GM23338 (cell line): ENCODE results near the gene ACAP1. TPM values are rescaled to one million over a fixed set of nuclear protein-coding genes. Genes with fewer than 3 reads are reported as not detected.

Experiments used
- ATAC-seq: fragments of 200-7000 bp; cut with Tn5 transposase; 3 replicates; pipeline ENCODE4 v1.9.1; 2020
- DNase-seq: peaks from one replicate; pipeline ENCODE4 v3.0.0-alpha.2; 2015; ENCODE audit warnings: low spot score
- H2AFZ ChIP-seq: fragments of 200-600 bp; sonication (generic); 2 replicates; pipeline ENCODE4 v1.8.0; 2016; ENCODE audit warnings: antibody characterized with exemption, mild to moderate bottlenecking, moderate library complexity
- H3F3A ChIP-seq: fragments of 200-600 bp; sonication (generic); replicated peaks from 2 replicates; pipeline ENCODE4 v1.8.0; 2017; ENCODE audit warnings: antibody characterized with exemption, mixed run types, low read depth
- H3K27ac ChIP-seq: fragments of 200-600 bp; sonication (generic); 2 replicates; pipeline ENCODE4 v1.6.1; 2016; ENCODE audit warnings: low read depth
- H3K27me3 ChIP-seq: fragments of 200-600 bp; sonication (generic); 2 replicates; pipeline ENCODE4 v1.8.0; 2016; ENCODE audit warnings: mild to moderate bottlenecking, mixed run types, moderate library complexity; ENCODE audit not compliant: insufficient read depth
- H3K36me3 ChIP-seq: fragments of 200-600 bp; sonication (generic); 2 replicates; pipeline ENCODE4 v1.8.0; 2016; ENCODE audit warnings: mild to moderate bottlenecking; ENCODE audit not compliant: insufficient read depth
- H3K4me1 ChIP-seq: fragments of 200-600 bp; sonication (generic); 2 replicates; pipeline ENCODE4 v1.8.0; 2016; ENCODE audit warnings: mild to moderate bottlenecking, moderate library complexity; ENCODE audit not compliant: insufficient read depth
- H3K4me2 ChIP-seq: fragments of 200-600 bp; sonication (generic); 2 replicates; pipeline ENCODE4 v1.7.1; 2017; ENCODE audit warnings: mixed run types
- H3K4me3 ChIP-seq: fragments of 200-600 bp; sonication (generic); 2 replicates; pipeline ENCODE4 v1.6.1; 2016; ENCODE audit warnings: mixed run types
- H3K79me2 ChIP-seq: fragments of 200-600 bp; sonication (generic); replicated peaks from 2 replicates; pipeline ENCODE4 v1.8.0; 2017; ENCODE audit warnings: mild to moderate bottlenecking; ENCODE audit not compliant: insufficient read depth
- H3K9me2 ChIP-seq: fragments of 200-600 bp; sonication (generic); 2 replicates; pipeline ENCODE4 v1.8.0; 2017; ENCODE audit not compliant: insufficient read depth
- H4K20me1 ChIP-seq: fragments of 200-600 bp; sonication (generic); replicated peaks from 2 replicates; pipeline ENCODE4 v1.8.0; 2017; ENCODE audit warnings: mild to moderate bottlenecking; ENCODE audit not compliant: insufficient read depth
- H3K27ac Mint-ChIP-seq: 2 replicates; pipeline ENCODE4 v1.8.0; 2020; ENCODE audit warnings: inconsistent platforms, mild to moderate bottlenecking, moderate library complexity, mixed read lengths
- H3K27me3 Mint-ChIP-seq: 3 replicates; pipeline ENCODE4 v1.8.0; 2022; ENCODE audit warnings: low read depth, mild to moderate bottlenecking, moderate library complexity, mixed read lengths, inconsistent platforms; ENCODE audit not compliant: insufficient read depth, poor library complexity
- H3K36me3 Mint-ChIP-seq: 3 replicates; pipeline ENCODE4 v1.8.0; 2021; ENCODE audit warnings: low read depth, mild to moderate bottlenecking, inconsistent platforms, moderate library complexity, mixed read lengths
- H3K4me1 Mint-ChIP-seq: 3 replicates; pipeline ENCODE4 v1.8.0; 2020; ENCODE audit warnings: mild to moderate bottlenecking, inconsistent platforms, mixed read lengths
- H3K4me3 Mint-ChIP-seq: 3 replicates; pipeline ENCODE4 v1.8.0; 2021; ENCODE audit warnings: moderate library complexity, mild to moderate bottlenecking, inconsistent platforms, mixed read lengths
- H3K9me3 Mint-ChIP-seq: 3 replicates; pipeline ENCODE4 v1.8.0; 2020; ENCODE audit warnings: moderate library complexity, mild to moderate bottlenecking, inconsistent platforms, mixed read lengths
- CREB1 ChIP-seq: fragments of 250-450 bp; sonication (Bioruptor Pico); IDR thresholded peaks from 2 replicates; pipeline ENCODE4 v1.5.0; 2020; ENCODE audit warnings: low read depth, mild to moderate bottlenecking, moderate library complexity
- ETS1 ChIP-seq: IDR thresholded peaks from 2 replicates; pipeline ENCODE4 v1.6.1; 2016; ENCODE audit warnings: antibody characterized with exemption
- EZH2 ChIP-seq: fragments of 200-600 bp; sonication (generic); IDR thresholded peaks from one replicate; pipeline ENCODE4 v1.8.0; 2017; ENCODE audit warnings: antibody characterized with exemption, mild to moderate bottlenecking, low read depth; ENCODE audit not compliant: unreplicated experiment
- EZH2phosphoT487 ChIP-seq: fragments of 200-600 bp; sonication (generic); IDR thresholded peaks from one replicate; pipeline ENCODE4 v1.8.1; 2018; ENCODE audit warnings: antibody characterized with exemption; ENCODE audit not compliant: unreplicated experiment
- JUNB ChIP-seq: IDR thresholded peaks from one replicate; pipeline ENCODE4 v1.6.1; 2016; ENCODE audit warnings: antibody characterized with exemption; ENCODE audit not compliant: unreplicated experiment
- POLR2AphosphoS5 ChIP-seq: IDR thresholded peaks from 2 replicates; pipeline ENCODE4 v1.6.1; 2016; ENCODE audit warnings: antibody characterized with exemption, low read depth
- ZNF114 ChIP-seq: fragments of 250-450 bp; sonication (Bioruptor Pico); IDR thresholded peaks from 2 replicates; pipeline ENCODE4 v1.5.0; 2020; ENCODE audit warnings: mild to moderate bottlenecking, moderate library complexity
- polyA plus RNA-seq: library from polyadenylated mRNA; unstranded; fragments of >200 nt; fragmentation: Nextera tagmentation; extraction: Ambion mirVana; gene quantifications from 2 replicates; pipeline ENCODE4 v1.2.1, GENCODE V29; 2016
- total RNA-seq: library from RNA; depleted of rRNA; stranded (reverse); fragments of >200 nt; shearing (Covaris generic); gene quantifications from 2 replicates; pipeline ENCODE4 v1.2.3, GENCODE V29; 2014
- TF ChIP-seq, protein P1 (sequence below): fragments of 250-450 bp; sonication (Bioruptor Pico); IDR thresholded peaks from 2 replicates; pipeline ENCODE4 v1.5.0; 2020; ENCODE audit warnings: mild to moderate bottlenecking, moderate library complexity
- TF ChIP-seq, protein P2 (sequence below), 2 experiments: fragments of 200-600 bp in 1 of 2; sonication (generic) in 1 of 2; conservative IDR thresholded peaks; 2 replicates each; pipeline versions ENCODE4 v1.5.1 to v1.6.1; 2016 to 2017; ENCODE audit warnings: antibody characterized with exemption in 2 of 2, low read depth in 2 of 2, mild to moderate bottlenecking in 2 of 2, moderate library complexity in 1 of 2

Gene ACAP1
- total and polyA plus RNA-seq, 2 experiments from 2014 or later: 30.7 to 40.1 TPM

DNA sequence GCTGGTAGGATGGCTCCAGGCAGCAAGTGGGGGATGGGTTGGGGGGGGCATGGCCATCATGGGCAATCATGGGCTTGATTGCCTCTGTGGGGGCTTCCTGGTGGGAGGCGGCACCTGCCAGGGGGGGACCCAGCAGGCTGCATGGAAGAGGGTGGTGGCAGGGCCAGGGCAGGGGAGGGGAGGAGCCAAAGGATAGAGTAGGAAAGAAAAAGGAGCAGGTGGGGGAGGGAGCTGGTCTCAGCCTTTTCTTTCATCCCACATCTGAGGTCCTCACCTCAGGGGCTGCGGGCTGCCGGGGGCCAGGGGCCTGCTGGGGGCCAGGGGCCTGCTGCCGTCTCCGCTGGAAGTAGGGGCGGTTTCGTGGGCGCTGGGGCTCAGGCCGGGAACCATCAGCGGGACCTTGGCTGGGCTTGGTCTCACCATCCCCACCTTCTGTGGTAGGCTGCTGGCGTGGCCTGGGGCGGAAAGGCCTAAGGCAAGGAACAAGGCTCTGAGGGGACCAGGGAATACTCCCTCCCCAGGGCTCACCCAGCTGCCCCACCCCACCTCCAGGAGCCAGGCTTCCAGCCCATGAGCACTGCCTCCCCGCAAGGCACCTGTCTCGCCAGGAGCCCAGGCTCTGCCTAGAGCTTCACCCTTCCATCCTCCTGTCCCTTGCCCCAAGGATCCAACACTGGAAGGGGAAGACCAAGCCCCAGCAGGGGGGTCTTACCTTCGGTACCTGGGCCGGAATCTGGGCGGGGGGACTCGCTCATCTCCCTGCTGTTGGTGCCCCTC lies 46.9 kb upstream of the ACAP1 start:
- Histone ChIP-seq H4K20me1 (peaks cover 7% of the 10 kb centered on the region; the same call in 1 of the 2 replicates), H3K79me2 (no peaks in the 10 kb centered on the region), H3K27ac (no peak overlapping the region), H3K27me3 (no peaks in the 10 kb centered on the region), H3K4me1 (peaks cover 7% of the 10 kb centered on the region), H3F3A (0 out of 2 replicates have a peak, but pooled peaks cover 9% of the 10 kb centered on the region), H3K9me2 (no peaks in the 10 kb centered on the region), H3K4me3 (no peak overlapping the region), H2AFZ (no peak overlapping the region), H3K36me3 (peaks cover 5% of the 10 kb centered on the region; the same call in 1 of the 2 replicates), H3K4me2 (no peak overlapping the region)
- DNase-seq: no peak
- Mint-ChIP-seq H3K36me3 (peaks cover 18% of the 10 kb centered on the region), H3K9me3 (no peaks in the 10 kb centered on the region; the same call in 2 of the 3 replicates), H3K4me1 (peaks cover 27% of the 10 kb centered on the region), H3K27me3 (peaks cover 14% of the 10 kb centered on the region), H3K4me3 (no peak overlapping the region; the same call in 2 of the 3 replicates), H3K27ac (no peak overlapping the region)
- ATAC-seq: peak; percentile 16
- no peak for TF ChIP-seq ZNF114 (CRISPR knock-in tag)
- TF ChIP-seq POLR2AphosphoS5: peak; percentile 7; the same call in 1 of the 2 replicates

DNA sequence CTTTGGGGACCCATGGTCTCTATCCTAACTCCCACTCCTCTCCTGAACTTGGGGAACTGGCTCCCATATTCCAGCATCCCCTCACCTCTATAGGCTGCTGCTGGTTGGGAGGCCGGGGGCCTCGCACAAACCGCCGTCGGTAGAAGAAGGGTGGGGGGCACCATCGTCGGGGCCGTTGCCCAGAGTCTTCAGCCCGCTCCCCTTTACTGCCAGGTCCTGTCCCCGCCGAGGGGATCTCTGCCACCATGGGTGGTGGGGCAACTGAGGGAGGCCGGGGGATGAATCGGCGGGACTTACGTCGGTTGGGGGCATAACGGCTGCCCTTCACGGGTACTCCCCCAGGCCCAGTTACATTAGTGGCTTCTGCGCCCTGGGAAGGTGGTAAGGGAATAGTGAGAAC lies 46.2 kb upstream of the ACAP1 start:
- Histone ChIP-seq H3K27ac (no peak overlapping the region), H3K27me3 (no peaks in the 10 kb centered on the region), H3K36me3 (peaks cover 5% of the 10 kb centered on the region; the same call in 1 of the 2 replicates), H3K4me3 (no peak overlapping the region), H3K4me1 (peaks cover 10% of the 10 kb centered on the region), H3K79me2 (no peaks in the 10 kb centered on the region), H2AFZ (no peak overlapping the region), H3K9me2 (no peaks in the 10 kb centered on the region), H3K4me2 (no peak overlapping the region), H4K20me1 (peaks cover 7% of the 10 kb centered on the region; the same call in 1 of the 2 replicates), H3F3A (0 out of 2 replicates have a peak, but pooled peaks cover 9% of the 10 kb centered on the region)
- H3K27ac Mint-ChIP-seq: no peak overlapping the region
- H3K36me3 Mint-ChIP-seq: peaks cover 18% of the 10 kb centered on the region
- no peak for DNase-seq
- H3K4me3 Mint-ChIP-seq: no peak overlapping the region; the same call in 2 of the 3 replicates
- H3K9me3 Mint-ChIP-seq: peaks cover under 1% of the 10 kb centered on the region; the same call in 1 of the 3 replicates
- H3K4me1 Mint-ChIP-seq: peaks cover 27% of the 10 kb centered on the region
- no peak for ATAC-seq
- peaks cover 16% of the 10 kb centered on the region for H3K27me3 Mint-ChIP-seq
- TF ChIP-seq, protein P1, sequence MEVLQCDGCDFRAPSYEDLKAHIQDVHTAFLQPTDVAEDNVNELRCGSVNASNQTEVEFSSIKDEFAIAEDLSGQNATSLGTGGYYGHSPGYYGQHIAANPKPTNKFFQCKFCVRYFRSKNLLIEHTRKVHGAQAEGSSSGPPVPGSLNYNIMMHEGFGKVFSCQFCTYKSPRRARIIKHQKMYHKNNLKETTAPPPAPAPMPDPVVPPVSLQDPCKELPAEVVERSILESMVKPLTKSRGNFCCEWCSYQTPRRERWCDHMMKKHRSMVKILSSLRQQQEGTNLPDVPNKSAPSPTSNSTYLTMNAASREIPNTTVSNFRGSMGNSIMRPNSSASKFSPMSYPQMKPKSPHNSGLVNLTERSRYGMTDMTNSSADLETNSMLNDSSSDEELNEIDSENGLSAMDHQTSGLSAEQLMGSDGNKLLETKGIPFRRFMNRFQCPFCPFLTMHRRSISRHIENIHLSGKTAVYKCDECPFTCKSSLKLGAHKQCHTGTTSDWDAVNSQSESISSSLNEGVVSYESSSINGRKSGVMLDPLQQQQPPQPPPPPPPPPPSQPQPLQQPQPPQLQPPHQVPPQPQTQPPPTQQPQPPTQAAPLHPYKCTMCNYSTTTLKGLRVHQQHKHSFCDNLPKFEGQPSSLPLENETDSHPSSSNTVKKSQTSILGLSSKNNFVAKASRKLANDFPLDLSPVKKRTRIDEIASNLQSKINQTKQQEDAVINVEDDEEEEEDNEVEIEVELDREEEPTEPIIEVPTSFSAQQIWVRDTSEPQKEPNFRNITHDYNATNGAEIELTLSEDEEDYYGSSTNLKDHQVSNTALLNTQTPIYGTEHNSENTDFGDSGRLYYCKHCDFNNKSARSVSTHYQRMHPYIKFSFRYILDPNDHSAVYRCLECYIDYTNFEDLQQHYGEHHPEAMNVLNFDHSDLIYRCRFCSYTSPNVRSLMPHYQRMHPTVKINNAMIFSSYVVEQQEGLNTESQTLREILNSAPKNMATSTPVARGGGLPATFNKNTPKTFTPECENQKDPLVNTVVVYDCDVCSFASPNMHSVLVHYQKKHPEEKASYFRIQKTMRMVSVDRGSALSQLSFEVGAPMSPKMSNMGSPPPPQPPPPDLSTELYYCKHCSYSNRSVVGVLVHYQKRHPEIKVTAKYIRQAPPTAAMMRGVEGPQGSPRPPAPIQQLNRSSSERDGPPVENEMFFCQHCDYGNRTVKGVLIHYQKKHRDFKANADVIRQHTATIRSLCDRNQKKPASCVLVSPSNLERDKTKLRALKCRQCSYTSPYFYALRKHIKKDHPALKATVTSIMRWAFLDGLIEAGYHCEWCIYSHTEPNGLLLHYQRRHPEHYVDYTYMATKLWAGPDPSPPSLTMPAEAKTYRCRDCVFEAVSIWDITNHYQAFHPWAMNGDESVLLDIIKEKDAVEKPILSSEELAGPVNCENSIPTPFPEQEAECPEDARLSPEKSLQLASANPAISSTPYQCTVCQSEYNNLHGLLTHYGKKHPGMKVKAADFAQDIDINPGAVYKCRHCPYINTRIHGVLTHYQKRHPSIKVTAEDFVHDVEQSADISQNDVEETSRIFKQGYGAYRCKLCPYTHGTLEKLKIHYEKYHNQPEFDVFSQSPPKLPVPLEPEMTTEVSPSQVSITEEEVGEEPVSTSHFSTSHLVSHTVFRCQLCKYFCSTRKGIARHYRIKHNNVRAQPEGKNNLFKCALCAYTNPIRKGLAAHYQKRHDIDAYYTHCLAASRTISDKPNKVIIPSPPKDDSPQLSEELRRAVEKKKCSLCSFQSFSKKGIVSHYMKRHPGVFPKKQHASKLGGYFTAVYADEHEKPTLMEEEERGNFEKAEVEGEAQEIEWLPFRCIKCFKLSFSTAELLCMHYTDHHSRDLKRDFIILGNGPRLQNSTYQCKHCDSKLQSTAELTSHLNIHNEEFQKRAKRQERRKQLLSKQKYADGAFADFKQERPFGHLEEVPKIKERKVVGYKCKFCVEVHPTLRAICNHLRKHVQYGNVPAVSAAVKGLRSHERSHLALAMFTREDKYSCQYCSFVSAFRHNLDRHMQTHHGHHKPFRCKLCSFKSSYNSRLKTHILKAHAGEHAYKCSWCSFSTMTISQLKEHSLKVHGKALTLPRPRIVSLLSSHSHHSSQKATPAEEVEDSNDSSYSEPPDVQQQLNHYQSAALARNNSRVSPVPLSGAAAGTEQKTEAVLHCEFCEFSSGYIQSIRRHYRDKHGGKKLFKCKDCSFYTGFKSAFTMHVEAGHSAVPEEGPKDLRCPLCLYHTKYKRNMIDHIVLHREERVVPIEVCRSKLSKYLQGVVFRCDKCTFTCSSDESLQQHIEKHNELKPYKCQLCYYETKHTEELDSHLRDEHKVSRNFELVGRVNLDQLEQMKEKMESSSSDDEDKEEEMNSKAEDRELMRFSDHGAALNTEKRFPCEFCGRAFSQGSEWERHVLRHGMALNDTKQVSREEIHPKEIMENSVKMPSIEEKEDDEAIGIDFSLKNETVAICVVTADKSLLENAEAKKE (CRISPR knock-in tag): no peak
- TF ChIP-seq CREB1: no peak
- no peak for TF ChIP-seq EZH2phosphoT487
- TF ChIP-seq JUNB: no peak
- no peak for TF ChIP-seq ZNF114 (CRISPR knock-in tag)
- TF ChIP-seq ETS1: no peak
- no peak for TF ChIP-seq EZH2
- TF ChIP-seq, protein P2, sequence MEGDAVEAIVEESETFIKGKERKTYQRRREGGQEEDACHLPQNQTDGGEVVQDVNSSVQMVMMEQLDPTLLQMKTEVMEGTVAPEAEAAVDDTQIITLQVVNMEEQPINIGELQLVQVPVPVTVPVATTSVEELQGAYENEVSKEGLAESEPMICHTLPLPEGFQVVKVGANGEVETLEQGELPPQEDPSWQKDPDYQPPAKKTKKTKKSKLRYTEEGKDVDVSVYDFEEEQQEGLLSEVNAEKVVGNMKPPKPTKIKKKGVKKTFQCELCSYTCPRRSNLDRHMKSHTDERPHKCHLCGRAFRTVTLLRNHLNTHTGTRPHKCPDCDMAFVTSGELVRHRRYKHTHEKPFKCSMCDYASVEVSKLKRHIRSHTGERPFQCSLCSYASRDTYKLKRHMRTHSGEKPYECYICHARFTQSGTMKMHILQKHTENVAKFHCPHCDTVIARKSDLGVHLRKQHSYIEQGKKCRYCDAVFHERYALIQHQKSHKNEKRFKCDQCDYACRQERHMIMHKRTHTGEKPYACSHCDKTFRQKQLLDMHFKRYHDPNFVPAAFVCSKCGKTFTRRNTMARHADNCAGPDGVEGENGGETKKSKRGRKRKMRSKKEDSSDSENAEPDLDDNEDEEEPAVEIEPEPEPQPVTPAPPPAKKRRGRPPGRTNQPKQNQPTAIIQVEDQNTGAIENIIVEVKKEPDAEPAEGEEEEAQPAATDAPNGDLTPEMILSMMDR (conservative IDR thresholded peaks at IDR 0.05; ENCODE audit: low read depth in 2 of 2): no peak
